ENCODE results near the gene IFNL3.

- TF ChIP-seq POLR2A (IDR thresholded peaks at IDR 0.05; ENCODE audit: low read depth) (no peak), POLR2AphosphoS5 (IDR thresholded peaks at IDR 0.05) (no peak), CTCF (IDR thresholded peaks at IDR 0.05) (no peak), EP300 (IDR thresholded peaks at IDR 0.05) (no peak)
Measured at GRCh38 chr19:39217094-39217493, 27.7 kb downstream of the IFNL3 start.

All from esophagus muscularis mucosa (tissue), 4 donors.